Fibroblast of lung (primary cell): Measurements from ENCODE around the gene RIBC2. TPM values are rescaled to one million over a fixed set of nuclear protein-coding genes. Genes with fewer than 3 reads are reported as not detected.

ENCODE experiments used
- DNase-seq, 2 donors: peaks; one replicate each; pipeline versions ENCODE4 v3.0.0 to v3.0.0-alpha.2; 2010; ENCODE audit warnings: low read depth in 2 of 2
- H2AFZ ChIP-seq: 2 replicates; pipeline ENCODE4 v1.5.1; 2012; ENCODE audit warnings: low read length, control low read depth, inconsistent platforms
- H3K27ac ChIP-seq: 2 replicates; pipeline ENCODE4 v1.5.1; 2011; ENCODE audit warnings: low read length, control low read depth; ENCODE audit not compliant: insufficient read depth
- H3K27me3 ChIP-seq: 2 replicates; pipeline ENCODE4 v1.5.1; 2011; ENCODE audit warnings: mild to moderate bottlenecking, low read length; ENCODE audit not compliant: control insufficient read depth, insufficient read depth
- H3K36me3 ChIP-seq: 2 replicates; pipeline ENCODE4 v1.5.1; 2011; ENCODE audit warnings: low read length; ENCODE audit not compliant: control insufficient read depth, insufficient read depth
- H3K4me1 ChIP-seq: 2 replicates; pipeline ENCODE4 v1.5.1; 2011; ENCODE audit warnings: low read length; ENCODE audit not compliant: control insufficient read depth, insufficient read depth; ENCODE audit errors: extremely low read depth
- H3K4me2 ChIP-seq: 2 replicates; pipeline ENCODE4 v1.5.1; 2011; ENCODE audit warnings: low read length, control low read depth; ENCODE audit not compliant: insufficient read depth; ENCODE audit errors: extremely low read depth
- H3K4me3 ChIP-seq, 4 experiments: fragments of 200-600 bp in 1 of 4; sonication (generic) in 1 of 4; replicated peaks in 1 of 4; 2 replicates each; pipeline ENCODE4 v1.5.1; 2011 to 2016; ENCODE audit warnings: low read length in 4 of 4, low read depth in 3 of 4, mild to moderate bottlenecking in 3 of 4, control low read depth in 2 of 4, inconsistent platforms in 1 of 4, mixed read lengths in 1 of 4; ENCODE audit not compliant: insufficient read depth in 1 of 4; ENCODE audit errors: control extremely low read depth in 1 of 4
- H3K79me2 ChIP-seq: 2 replicates; pipeline ENCODE4 v1.5.1; 2012; ENCODE audit warnings: mild to moderate bottlenecking, low read length, inconsistent platforms; ENCODE audit not compliant: control insufficient read depth, insufficient read depth
- H3K9ac ChIP-seq: 2 replicates; pipeline ENCODE4 v1.5.1; 2011; ENCODE audit warnings: mild to moderate bottlenecking, low read length, control low read depth; ENCODE audit not compliant: insufficient read depth
- H3K9me3 ChIP-seq: 2 replicates; pipeline ENCODE4 v1.5.1; 2012; ENCODE audit warnings: low read depth, low read length; ENCODE audit not compliant: control insufficient read depth, insufficient read depth
- H4K20me1 ChIP-seq: 2 replicates; pipeline ENCODE4 v1.5.1; 2011; ENCODE audit warnings: low read length; ENCODE audit not compliant: control insufficient read depth, insufficient read depth; ENCODE audit errors: extremely low read depth
- CTCF ChIP-seq, 2 donors: IDR thresholded peaks in 1 of 2; conservative IDR thresholded peaks in 1 of 2; 1 replicate in 1 of 2; 2 replicates in 1 of 2; pipeline ENCODE4 v1.5.1; 2011 to 2012; ENCODE audit warnings: low read length in 2 of 2, control low read depth in 1 of 2, inconsistent platforms in 1 of 2, low read depth in 1 of 2, mild to moderate bottlenecking in 1 of 2
- EZH2 ChIP-seq: IDR thresholded peaks from 2 replicates; pipeline ENCODE4 v1.5.1; 2012; ENCODE audit warnings: low read length, control low read depth, mild to moderate bottlenecking; ENCODE audit errors: missing control alignments
- polyA plus RNA-seq, 2 donors: library from polyadenylated mRNA; depleted of rRNA in 1 of 2; stranded (reverse) in 1 of 2; unstranded in 1 of 2; fragments of >200 nt; gene quantifications; 2 replicates each; pipeline ENCODE4 v1.2.1, GENCODE V29; 2011 to 2012; ENCODE audit warnings: missing spikeins in 1 of 2
- total RNA-seq: library from RNA; depleted of rRNA; stranded (reverse); fragments of >200 nt; gene quantifications from 2 replicates; pipeline ENCODE4 v1.2.1, GENCODE V29; 2014

Gene RIBC2
- total and polyA plus RNA-seq, 2 donors (not counting 1 experiment from before 2014, with no cell fraction given) = 1.6 TPM; not detected in 1

DNA sequence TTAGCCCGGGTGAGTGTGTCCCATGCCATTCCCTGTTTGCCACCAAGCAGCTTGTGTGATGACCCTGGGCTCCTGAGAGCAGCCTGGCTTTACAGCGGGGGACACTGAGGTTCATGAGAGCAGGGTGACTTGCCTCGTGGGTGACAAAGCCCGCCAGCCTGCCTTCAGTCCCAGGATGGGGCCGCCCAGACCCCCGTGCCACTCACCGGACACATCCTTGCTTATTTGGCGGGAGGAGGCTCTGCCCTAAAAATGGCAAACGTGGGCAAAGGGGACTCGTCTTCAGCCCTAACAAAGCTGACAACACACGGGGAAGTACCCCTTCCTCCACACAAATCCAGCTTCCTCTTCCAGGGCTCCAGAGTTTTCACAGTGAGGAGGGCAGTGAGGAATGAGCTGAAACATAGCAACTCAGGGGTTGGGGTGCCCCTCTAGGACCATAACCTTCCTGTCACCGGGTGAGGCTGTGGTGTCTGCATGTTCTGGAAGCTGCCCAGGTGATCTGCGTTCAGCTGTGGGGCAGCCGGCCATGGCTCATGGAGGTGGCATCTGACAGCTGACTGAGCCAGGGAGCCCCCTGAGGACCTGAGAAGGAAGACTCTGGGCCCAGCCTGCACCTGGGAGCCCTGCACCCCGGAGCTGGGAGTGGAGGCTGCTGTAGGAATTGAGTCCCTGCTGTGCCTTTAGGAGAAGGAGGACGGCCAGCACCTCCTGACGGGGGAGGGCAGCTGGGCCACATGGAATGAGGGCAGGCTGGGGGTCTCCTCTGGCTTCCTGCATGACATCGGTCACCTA is 16.7 kb downstream of the RIBC2 start:
- DNase-seq = no peak
- Histone ChIP-seq H3K9ac (no peak overlapping the region), H3K4me2 (no peak overlapping the region), H3K36me3 (no peaks in the 10 kb centered on the region), H3K27ac (no peak overlapping the region), H3K9me3 (no peaks in the 10 kb centered on the region), H3K4me3 (no peak overlapping the region), H3K79me2 (no peaks in the 10 kb centered on the region), H3K4me1 (no peaks in the 10 kb centered on the region), H4K20me1 (no peaks in the 10 kb centered on the region), H3K27me3 (no peaks in the 10 kb centered on the region), H2AFZ (no peak overlapping the region)
- no peak for TF ChIP-seq CTCF (conservative IDR thresholded peaks at IDR 0.05 in 1 of 2, IDR thresholded peaks at IDR 0.05 in 1 of 2; ENCODE audit: low read depth in 1 of 2, low read length in 2 of 2)
- TF ChIP-seq EZH2 = no peak

DNA sequence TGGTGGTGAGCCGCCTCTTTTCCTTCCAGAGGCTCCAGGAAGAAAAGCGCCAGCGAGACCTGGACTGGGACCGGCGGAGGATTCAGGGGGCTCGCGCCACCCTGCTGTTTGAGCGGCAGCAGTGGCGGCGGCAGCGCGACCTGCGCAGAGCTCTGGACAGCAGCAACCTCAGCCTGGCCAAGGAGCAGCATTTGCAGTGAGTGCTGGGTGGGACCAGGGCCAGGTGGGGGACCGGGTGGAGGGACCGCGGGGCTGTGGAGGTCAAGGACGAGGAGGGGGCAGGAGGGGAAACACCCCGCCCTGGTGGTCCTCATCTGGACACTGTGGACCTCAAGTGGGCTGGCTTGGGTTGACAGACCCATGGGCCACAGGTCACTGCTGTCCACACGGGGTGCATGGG is 17.4 kb downstream of the RIBC2 start:
- Histone ChIP-seq H3K4me3 (no peak overlapping the region), H3K9ac (no peak overlapping the region), H4K20me1 (no peaks in the 10 kb centered on the region), H3K36me3 (no peaks in the 10 kb centered on the region), H3K27ac (no peak overlapping the region), H2AFZ (no peak overlapping the region), H3K4me1 (peaks cover 3% of the 10 kb centered on the region), H3K27me3 (no peaks in the 10 kb centered on the region), H3K9me3 (no peaks in the 10 kb centered on the region), H3K4me2 (no peak overlapping the region), H3K79me2 (no peaks in the 10 kb centered on the region)
- TF ChIP-seq EZH2 = no peak
- TF ChIP-seq CTCF (conservative IDR thresholded peaks at IDR 0.05 in 1 of 2, IDR thresholded peaks at IDR 0.05 in 1 of 2; ENCODE audit: low read depth in 1 of 2, low read length in 2 of 2) = no peak
- DNase-seq = no peak

- DNase-seq = no peak
- H3K4me2 ChIP-seq = no peak overlapping the region
- H2AFZ ChIP-seq = peak overlapping the region; percentile 97
These were observed 21.5 kb downstream of the RIBC2 start for GRCh38 chr22:45434981-45435380.

More at GRCh38 chr22:45434981-45435380, 21.5 kb downstream of the RIBC2 start:
- Histone ChIP-seq H3K9ac (no peak overlapping the region), H4K20me1 (no peaks in the 10 kb centered on the region), H3K4me3 (no peak overlapping the region), H3K36me3 (no peaks in the 10 kb centered on the region), H3K4me1 (peaks cover 3% of the 10 kb centered on the region), H3K27me3 (no peaks in the 10 kb centered on the region), H3K27ac (peak overlapping the region; percentile 27), H3K79me2 (no peaks in the 10 kb centered on the region), H3K9me3 (no peaks in the 10 kb centered on the region)
- TF ChIP-seq EZH2 = no peak
